Measurements from ENCODE around the gene IMMP2L. TPM values are rescaled to one million over a fixed set of nuclear protein-coding genes. Genes with fewer than 3 reads are reported as not detected.
"Not testable (repeated sequence)": the region's sequence is repeated elsewhere in the genome, so short reads cannot be mapped to it uniquely, and the experiment has no call there.

IMMP2L gene
- total and polyA plus RNA-seq, 2 of the 4 experiments (the other 2 are of a cell fraction) = 5.8 to 9.3 TPM

- H3K4me3 ChIP-seq (ENCODE audit: insufficient read depth, low read depth, low read length); H3K27ac ChIP-seq (ENCODE audit: insufficient read depth, low read length); ATAC-seq (ENCODE audit: low read depth); POLR2A ChIA-PET (ENCODE audit: unreplicated experiment); H3K4me2 ChIP-seq (ENCODE audit: low read depth, low read length); H2AK9ac ChIP-seq (replicated peaks; ENCODE audit: low read depth, low read length, poor library complexity); H2AK5ac ChIP-seq (ENCODE audit: low read depth, low read length); H3K18ac ChIP-seq (ENCODE audit: low read depth, low read length); H4K20me1 ChIP-seq (ENCODE audit: insufficient read depth, low read length); intact Hi-C loops (cut with micrococcal nuclease); H4K91ac ChIP-seq (ENCODE audit: insufficient read depth, low read depth, low read length); H2BK15ac ChIP-seq (ENCODE audit: low read depth, low read length); H3K9me3 ChIP-seq (ENCODE audit: control insufficient read depth, insufficient read depth, low read length); H4K8ac ChIP-seq (ENCODE audit: low read depth in 2 of 2, low read length in 2 of 2); H3K14ac ChIP-seq (replicated peaks; ENCODE audit: low read depth, low read length); H2BK120ac ChIP-seq (ENCODE audit: low read depth, low read length); H3K23ac ChIP-seq (ENCODE audit: low read depth, low read length); H3K4ac ChIP-seq (ENCODE audit: low read depth, low read length); H2AFZ ChIP-seq (replicated peaks; ENCODE audit: low read length, poor library complexity); H2BK5ac ChIP-seq (ENCODE audit: low read depth, low read length, poor library complexity, severe bottlenecking); H3K79me1 ChIP-seq (ENCODE audit: low read depth in 1 of 2, low read length in 2 of 2); DNase-seq; BruUV-seq (replicated peaks); H3K27me3 ChIP-seq (ENCODE audit: control insufficient read depth, insufficient read depth, low read length); H3K56ac ChIP-seq (ENCODE audit: extremely low read depth, insufficient read depth, low read length); H3K36me3 ChIP-seq (ENCODE audit: control insufficient read depth, insufficient read depth, low read length); H3K4me1 ChIP-seq (ENCODE audit: control insufficient read depth, insufficient read depth, low read length); CTCF ChIA-PET; dilution Hi-C loops (cut with HindIII; ENCODE audit: low sequenced_read_pairs, unreplicated experiment); H4K5ac ChIP-seq (ENCODE audit: low read depth, low read length); H3K9ac ChIP-seq (ENCODE audit: low read depth, low read length); H2BK20ac ChIP-seq (ENCODE audit: low read depth, low read length); H3K9me1 ChIP-seq (ENCODE audit: insufficient read depth, low read length): not testable (repeated sequence)
- WGBS, 2 experiments (ENCODE audit: extremely low coverage in 2 of 2, insufficient read length in 1 of 2) = no CpG with 5 or more reads among the region's 3 CpGs
- in situ Hi-C loops (cut with MboI; ENCODE audit: low sequenced_read_pairs) = loop anchor here (10.0 kb wide), 1 partner anchor 411 kb away; no protein-coding TSS in a partner anchor
These were observed 238.6 kb downstream of the IMMP2L start for GRCh38 chr7:111323670-111324069.
